ENCODE results near the gene DNPH1. TPM values are rescaled to one million over a fixed set of nuclear protein-coding genes. Genes with fewer than 3 reads are reported as not detected.
A peak's percentile ranks its signal among the peaks of the same experiment; 100 is the strongest.

The DNPH1 gene
- total and polyA plus RNA-seq, 4 donors: 18.1 to 70.6 (median 67.0) TPM

DNA sequence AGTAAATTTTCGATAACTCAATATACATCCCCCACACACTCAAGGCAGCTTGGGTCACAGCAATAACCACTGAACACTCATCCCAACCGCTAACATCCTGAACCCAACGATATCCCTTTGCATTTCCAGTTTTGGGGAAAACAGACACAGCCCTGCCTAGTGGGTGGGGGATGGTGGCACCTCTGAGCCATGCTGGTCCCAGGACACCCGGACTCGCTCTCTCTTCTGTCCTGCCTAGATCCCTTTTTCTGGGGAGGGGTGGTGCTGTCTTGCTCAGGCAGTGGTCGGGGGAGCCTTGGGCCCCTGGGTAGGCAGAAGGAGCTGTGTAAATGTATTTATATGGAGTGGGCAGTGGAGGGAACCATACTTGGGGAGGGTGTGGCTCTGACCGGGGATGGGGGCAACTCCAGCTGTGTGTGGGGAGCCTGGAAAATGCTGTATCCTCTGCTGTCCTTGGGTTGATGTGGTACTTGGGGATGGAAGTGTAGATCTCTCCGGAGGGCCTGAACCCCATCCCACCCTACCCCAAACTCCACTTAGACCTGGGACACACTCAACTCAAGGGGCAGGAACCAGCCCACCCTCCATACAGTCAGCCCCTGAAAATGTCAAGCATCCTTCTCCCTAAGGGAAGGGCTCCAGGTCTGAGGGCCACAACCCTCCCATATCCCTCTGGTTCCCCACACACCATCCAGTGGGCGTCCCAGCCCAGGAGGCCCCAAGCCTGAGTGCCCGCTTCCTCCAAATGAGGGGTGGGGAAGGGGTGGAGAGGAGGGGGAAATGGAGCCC, 45.0 kb upstream of the DNPH1 start:
- 88% methylated on average over 3 of the region's 10 CpGs for WGBS (ENCODE audit: insufficient coverage)
- H3K4me3 ChIP-seq (ENCODE audit: low read depth, low read length): no peak overlapping the region
- no peak overlapping the region for H3K27ac ChIP-seq (ENCODE audit: low read depth, low read length)
- peaks cover 12% of the 10 kb centered on the region for H3K27me3 ChIP-seq (ENCODE audit: control insufficient read depth, insufficient read depth, low read length)
- peaks cover 37% of the 10 kb centered on the region for H3K4me1 ChIP-seq (ENCODE audit: control insufficient read depth, insufficient read depth, low read length)
- peaks cover 28% of the 10 kb centered on the region for H3K36me3 ChIP-seq (ENCODE audit: control insufficient read depth, insufficient read depth, low read length)
- DNase-seq (ENCODE audit: low read depth in 4 of 6, low spot score in 6 of 6): no peak
- no peaks in the 10 kb centered on the region for H3K9me3 ChIP-seq (ENCODE audit: control insufficient read depth, insufficient read depth, low read length)

DNA sequence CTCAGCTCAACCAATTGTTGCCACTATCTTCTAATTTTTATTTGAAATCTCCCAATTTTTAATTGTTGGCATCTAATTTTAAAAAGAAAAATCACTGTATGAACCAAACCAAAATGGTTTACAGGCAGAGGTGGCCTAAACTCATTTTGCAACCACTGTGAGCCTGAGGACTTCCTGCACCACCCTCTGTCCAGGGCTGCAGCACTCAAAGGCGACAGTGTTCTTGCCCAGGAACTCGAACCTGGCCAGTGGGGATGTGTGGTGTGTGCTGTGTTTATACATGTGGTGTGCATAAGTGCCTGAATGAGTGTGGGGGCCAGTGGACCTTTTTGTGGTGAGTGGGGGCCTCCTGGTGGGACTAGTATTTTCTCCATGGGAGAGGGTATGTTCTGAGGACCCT, 44.4 kb upstream of the DNPH1 start:
- no peak for DNase-seq (ENCODE audit: low read depth in 4 of 6, low spot score in 6 of 6)
- H3K36me3 ChIP-seq (ENCODE audit: control insufficient read depth, insufficient read depth, low read length): peaks cover 32% of the 10 kb centered on the region
- H3K27ac ChIP-seq (ENCODE audit: low read depth, low read length): no peak overlapping the region
- WGBS (ENCODE audit: insufficient coverage): 46% methylated on average over 2 of the region's 2 CpGs
- peaks cover 12% of the 10 kb centered on the region for H3K27me3 ChIP-seq (ENCODE audit: control insufficient read depth, insufficient read depth, low read length)
- no peak overlapping the region for H3K4me3 ChIP-seq (ENCODE audit: low read depth, low read length)
- H3K4me1 ChIP-seq (ENCODE audit: control insufficient read depth, insufficient read depth, low read length): peaks cover 42% of the 10 kb centered on the region
- H3K9me3 ChIP-seq (ENCODE audit: control insufficient read depth, insufficient read depth, low read length): no peaks in the 10 kb centered on the region

DNA sequence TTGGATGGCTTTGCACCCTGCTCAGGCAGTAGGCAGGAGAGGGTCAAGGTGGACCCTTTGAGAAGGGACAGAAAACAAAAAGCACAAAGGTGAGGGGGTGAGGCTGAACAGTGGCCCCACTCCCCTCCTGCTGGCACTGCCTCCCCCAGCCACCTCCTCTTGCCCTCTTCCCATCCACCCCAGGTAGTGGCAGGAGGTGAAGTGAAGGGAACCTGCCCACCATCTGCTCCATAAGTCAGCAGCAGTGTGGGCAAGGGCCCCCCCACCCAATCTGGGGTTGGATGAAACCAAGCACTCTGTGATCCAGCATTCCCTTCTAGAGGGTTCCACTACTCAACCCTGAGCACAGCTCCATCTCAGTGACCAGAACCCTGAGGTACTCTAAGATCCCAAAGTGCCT, 42.7 kb upstream of the DNPH1 start:
- DNase-seq (ENCODE audit: low read depth in 4 of 6, low spot score in 6 of 6): no peak
- no peak overlapping the region for H3K27ac ChIP-seq (ENCODE audit: low read depth, low read length)
- peaks cover 12% of the 10 kb centered on the region for H3K27me3 ChIP-seq (ENCODE audit: control insufficient read depth, insufficient read depth, low read length)
- no peaks in the 10 kb centered on the region for H3K9me3 ChIP-seq (ENCODE audit: control insufficient read depth, insufficient read depth, low read length)
- peaks cover 54% of the 10 kb centered on the region for H3K4me1 ChIP-seq (ENCODE audit: control insufficient read depth, insufficient read depth, low read length)
- H3K36me3 ChIP-seq (ENCODE audit: control insufficient read depth, insufficient read depth, low read length): peaks cover 32% of the 10 kb centered on the region
- no peak overlapping the region for H3K4me3 ChIP-seq (ENCODE audit: low read depth, low read length)

DNA sequence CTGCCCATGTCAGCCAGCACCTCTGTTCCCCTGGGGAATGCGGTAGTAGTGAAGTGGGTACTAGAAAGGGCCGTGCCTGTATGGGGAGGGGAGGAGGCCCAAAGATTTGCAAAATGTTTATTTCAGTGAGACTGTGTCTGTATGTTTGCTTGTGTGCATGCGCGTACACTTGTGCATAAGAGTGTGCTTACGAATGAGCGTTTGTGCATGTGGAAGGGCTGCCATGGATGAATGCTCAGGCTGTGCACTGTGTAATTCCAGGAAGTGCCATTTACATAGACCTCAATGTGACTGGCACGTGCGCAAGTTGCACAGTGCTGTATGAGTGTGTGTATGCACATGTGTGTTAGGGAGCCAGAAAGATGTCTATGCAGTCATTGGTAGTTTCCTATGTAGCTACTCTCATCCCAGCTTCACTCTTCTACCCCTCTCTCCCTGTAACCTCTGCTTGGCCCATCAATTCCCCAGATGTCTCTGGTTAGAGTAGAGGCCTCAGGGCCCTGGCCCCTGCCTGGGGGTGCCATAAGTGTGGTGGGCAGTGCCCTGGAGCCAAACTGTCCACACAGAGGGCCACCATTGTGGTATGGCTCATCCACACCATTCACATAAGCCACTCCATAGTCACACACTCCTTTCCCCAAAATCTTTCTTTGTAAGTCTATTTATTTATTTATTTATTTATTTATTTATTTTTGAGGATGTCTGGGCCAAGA, 42.0 kb upstream of the DNPH1 start:
- Histone ChIP-seq H3K27me3 (ENCODE audit: control insufficient read depth, insufficient read depth, low read length) (peaks cover 12% of the 10 kb centered on the region), H3K4me3 (ENCODE audit: low read depth, low read length) (no peak overlapping the region), H3K9me3 (ENCODE audit: control insufficient read depth, insufficient read depth, low read length) (no peaks in the 10 kb centered on the region), H3K27ac (ENCODE audit: low read depth, low read length) (no peak overlapping the region), H3K36me3 (ENCODE audit: control insufficient read depth, insufficient read depth, low read length) (peaks cover 35% of the 10 kb centered on the region), H3K4me1 (ENCODE audit: control insufficient read depth, insufficient read depth, low read length) (peaks cover 49% of the 10 kb centered on the region)
- WGBS (ENCODE audit: insufficient coverage): 81% methylated on average over 6 of the region's 8 CpGs
- no peak for DNase-seq (ENCODE audit: low read depth in 4 of 6, low spot score in 6 of 6)

DNA sequence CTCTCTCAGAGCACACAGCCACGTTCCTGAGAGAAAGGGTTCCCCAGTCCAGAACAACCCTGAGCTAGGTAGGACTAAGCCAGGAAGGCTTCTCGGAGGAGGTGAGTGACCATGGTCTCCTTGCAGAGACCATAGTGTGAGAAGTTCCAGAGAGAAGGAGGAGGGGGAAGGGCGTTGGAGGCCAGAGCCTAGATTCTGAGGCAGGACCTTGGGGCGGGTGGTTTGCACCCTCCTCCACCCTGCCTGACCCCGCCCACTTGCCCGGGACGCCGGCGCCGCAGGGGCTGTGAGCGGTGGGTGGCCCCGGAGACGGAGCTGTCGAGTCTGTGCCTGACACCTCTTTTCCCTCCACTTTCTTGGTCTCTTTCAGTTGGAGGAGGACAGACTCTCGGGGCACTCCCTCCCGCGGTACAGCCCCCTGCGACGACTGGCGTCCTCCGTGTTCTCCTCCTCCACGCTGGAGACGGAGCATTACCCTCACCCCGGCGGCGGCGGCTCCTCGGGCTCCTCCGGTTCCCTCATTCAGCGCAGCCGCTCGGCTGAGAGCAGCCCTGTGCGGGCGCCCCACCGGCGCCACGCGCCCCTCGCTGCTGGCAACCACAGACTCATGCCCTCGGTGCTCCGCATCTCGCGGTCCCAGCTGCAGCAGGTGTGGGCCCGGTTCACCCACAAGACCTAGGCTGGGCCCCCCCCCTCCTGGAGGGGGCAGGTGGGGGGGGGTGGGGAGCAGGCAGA, 40.2 kb upstream of the DNPH1 start:
- no peak for DNase-seq (ENCODE audit: low read depth in 4 of 6, low spot score in 6 of 6)
- Histone ChIP-seq H3K36me3 (ENCODE audit: control insufficient read depth, insufficient read depth, low read length) (peaks cover 50% of the 10 kb centered on the region), H3K27me3 (ENCODE audit: control insufficient read depth, insufficient read depth, low read length) (peaks cover 5% of the 10 kb centered on the region), H3K4me1 (ENCODE audit: control insufficient read depth, insufficient read depth, low read length) (peaks cover 32% of the 10 kb centered on the region), H3K9me3 (ENCODE audit: control insufficient read depth, insufficient read depth, low read length) (no peaks in the 10 kb centered on the region), H3K4me3 (ENCODE audit: low read depth, low read length) (no peak overlapping the region), H3K27ac (ENCODE audit: low read depth, low read length) (no peak overlapping the region)
- 12% methylated on average over 39 of the region's 44 CpGs for WGBS (ENCODE audit: insufficient coverage)

DNA sequence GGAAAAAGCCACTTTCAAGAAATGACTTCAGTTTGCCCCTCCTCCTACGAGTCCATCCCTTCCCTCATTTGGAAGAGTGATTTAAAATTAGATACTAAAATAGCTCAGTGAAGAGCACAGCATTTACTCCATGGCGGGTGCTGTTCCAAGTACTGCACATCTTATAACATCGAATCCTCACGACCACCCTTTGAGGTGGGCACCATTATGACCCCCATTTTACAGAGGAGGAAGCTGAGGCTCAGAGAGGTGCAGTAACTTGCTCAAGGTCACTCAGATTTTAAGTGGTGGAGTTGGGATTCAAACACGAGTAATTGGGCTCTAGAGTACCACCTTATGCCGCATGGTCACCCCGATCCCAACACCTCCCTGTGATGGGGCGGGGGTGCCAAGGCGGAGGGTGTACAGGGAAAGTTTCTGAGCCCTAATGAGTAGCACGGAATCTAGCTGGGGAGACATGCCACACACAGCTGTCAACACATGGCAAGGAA, 39.5 kb upstream of the DNPH1 start:
- H3K27ac ChIP-seq (ENCODE audit: low read depth, low read length): no peak overlapping the region
- no peaks in the 10 kb centered on the region for H3K27me3 ChIP-seq (ENCODE audit: control insufficient read depth, insufficient read depth, low read length)
- H3K4me1 ChIP-seq (ENCODE audit: control insufficient read depth, insufficient read depth, low read length): peaks cover 32% of the 10 kb centered on the region
- no peak for DNase-seq (ENCODE audit: low read depth in 4 of 6, low spot score in 6 of 6)
- WGBS (ENCODE audit: insufficient coverage): 92% methylated on average over 5 of the region's 10 CpGs
- H3K4me3 ChIP-seq (ENCODE audit: low read depth, low read length): no peak overlapping the region
- peaks cover 53% of the 10 kb centered on the region for H3K36me3 ChIP-seq (ENCODE audit: control insufficient read depth, insufficient read depth, low read length)
- no peaks in the 10 kb centered on the region for H3K9me3 ChIP-seq (ENCODE audit: control insufficient read depth, insufficient read depth, low read length)

DNA sequence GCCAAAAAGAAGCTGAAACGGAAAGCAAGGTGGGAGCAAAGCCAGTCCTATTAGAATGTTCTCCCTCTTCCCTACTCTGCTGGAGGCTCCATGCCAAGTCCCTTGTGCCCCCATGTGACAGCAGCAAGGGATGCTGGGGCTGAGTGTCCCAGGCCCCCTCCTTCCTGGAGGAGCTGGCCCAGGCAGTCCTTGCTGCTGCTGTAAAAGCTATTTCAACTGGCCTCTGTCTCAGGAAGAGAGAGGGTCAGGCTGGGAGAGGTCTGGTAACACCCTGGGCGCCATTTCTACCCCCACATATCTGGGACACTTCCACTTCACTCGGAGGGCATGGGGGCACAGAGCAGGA, 39.0 kb upstream of the DNPH1 start:
- DNase-seq (ENCODE audit: low read depth in 4 of 6, low spot score in 6 of 6): peak in 3 of 6 donors; percentile 40 to 67 (median 54)
- peaks cover 32% of the 10 kb centered on the region for H3K4me1 ChIP-seq (ENCODE audit: control insufficient read depth, insufficient read depth, low read length)
- peaks cover 58% of the 10 kb centered on the region for H3K36me3 ChIP-seq (ENCODE audit: control insufficient read depth, insufficient read depth, low read length)
- no peak overlapping the region for H3K27ac ChIP-seq (ENCODE audit: low read depth, low read length)
- no peak overlapping the region for H3K4me3 ChIP-seq (ENCODE audit: low read depth, low read length)
- no peaks in the 10 kb centered on the region for H3K27me3 ChIP-seq (ENCODE audit: control insufficient read depth, insufficient read depth, low read length)
- H3K9me3 ChIP-seq (ENCODE audit: control insufficient read depth, insufficient read depth, low read length): no peaks in the 10 kb centered on the region
- WGBS (ENCODE audit: insufficient coverage): 42% methylated on average over 1 of the region's 3 CpGs

DNA sequence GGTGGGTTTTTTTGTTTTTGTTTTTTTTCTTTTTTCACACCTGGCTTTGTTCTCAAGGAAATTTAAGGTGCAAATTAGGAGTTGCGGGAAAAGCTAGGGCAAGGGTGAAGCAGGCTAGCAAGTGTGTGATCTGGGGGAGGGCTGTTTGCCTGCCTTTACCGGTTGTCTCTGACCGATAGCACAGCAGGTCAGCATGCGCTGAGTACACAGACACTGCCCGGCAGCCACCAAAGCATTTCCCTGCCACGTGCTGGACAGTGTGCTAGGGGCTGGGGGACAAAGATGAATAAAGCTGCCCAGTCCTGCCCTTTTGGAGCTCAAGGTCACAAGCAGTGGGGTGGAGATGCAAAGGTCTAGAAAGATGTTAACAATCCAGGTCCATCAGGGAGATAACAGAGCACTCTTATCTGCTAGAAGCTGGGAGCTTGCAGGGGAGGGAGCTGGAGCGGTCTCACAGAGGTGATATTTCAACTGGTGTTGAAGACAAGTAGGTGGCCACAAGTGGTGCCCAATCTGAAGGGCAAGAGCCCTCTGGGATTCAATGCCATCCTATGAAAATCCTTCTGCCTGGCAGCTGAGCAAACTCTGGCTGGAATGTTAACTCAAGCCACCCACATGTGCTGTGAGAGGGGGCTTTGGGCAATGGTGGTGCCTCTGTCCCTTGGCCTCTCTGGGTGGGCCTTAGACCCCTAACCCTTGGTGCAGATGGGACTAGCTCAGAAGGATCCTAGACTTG, 38.5 kb upstream of the DNPH1 start:
- Histone ChIP-seq H3K36me3 (ENCODE audit: control insufficient read depth, insufficient read depth, low read length) (peaks cover 64% of the 10 kb centered on the region), H3K27me3 (ENCODE audit: control insufficient read depth, insufficient read depth, low read length) (no peaks in the 10 kb centered on the region), H3K9me3 (ENCODE audit: control insufficient read depth, insufficient read depth, low read length) (no peaks in the 10 kb centered on the region), H3K4me1 (ENCODE audit: control insufficient read depth, insufficient read depth, low read length) (peaks cover 32% of the 10 kb centered on the region), H3K4me3 (ENCODE audit: low read depth, low read length) (no peak overlapping the region), H3K27ac (ENCODE audit: low read depth, low read length) (no peak overlapping the region)
- no peak for DNase-seq (ENCODE audit: low read depth in 4 of 6, low spot score in 6 of 6)
- WGBS (ENCODE audit: insufficient coverage): 49% methylated on average over 7 of the region's 7 CpGs

DNA sequence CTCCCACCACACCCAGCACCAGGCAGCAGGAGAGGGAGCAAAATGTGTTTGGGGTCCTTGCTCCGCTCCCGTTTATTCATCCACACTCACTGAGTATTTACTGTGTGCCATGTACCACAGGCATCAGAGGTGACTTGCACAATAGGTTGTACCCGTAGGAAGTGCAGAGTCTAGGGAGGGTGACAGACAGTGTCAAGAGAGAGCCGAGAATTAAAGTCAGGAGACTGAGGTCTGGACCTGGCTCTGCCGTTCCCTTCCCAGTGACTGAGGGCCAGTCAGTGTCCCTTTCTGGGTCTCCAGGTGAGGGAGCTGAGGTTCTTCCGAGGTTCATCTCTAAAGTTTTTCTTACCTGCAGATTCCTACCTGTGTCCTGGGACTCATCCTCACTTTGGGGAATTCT, 36.3 kb upstream of the DNPH1 start:
- H3K27me3 ChIP-seq (ENCODE audit: control insufficient read depth, insufficient read depth, low read length): no peaks in the 10 kb centered on the region
- no peaks in the 10 kb centered on the region for H3K9me3 ChIP-seq (ENCODE audit: control insufficient read depth, insufficient read depth, low read length)
- no peak overlapping the region for H3K27ac ChIP-seq (ENCODE audit: low read depth, low read length)
- peaks cover 29% of the 10 kb centered on the region for H3K4me1 ChIP-seq (ENCODE audit: control insufficient read depth, insufficient read depth, low read length)
- no peak overlapping the region for H3K4me3 ChIP-seq (ENCODE audit: low read depth, low read length)
- DNase-seq (ENCODE audit: low read depth in 4 of 6, low spot score in 6 of 6): no peak
- H3K36me3 ChIP-seq (ENCODE audit: control insufficient read depth, insufficient read depth, low read length): peaks cover 76% of the 10 kb centered on the region
- 92% methylated on average over 4 of the region's 6 CpGs for WGBS (ENCODE audit: insufficient coverage)

All from spinal cord (tissue), 10 donors.